ENCODE data around the gene SLC7A4.

The SLC7A4 gene

DNA sequence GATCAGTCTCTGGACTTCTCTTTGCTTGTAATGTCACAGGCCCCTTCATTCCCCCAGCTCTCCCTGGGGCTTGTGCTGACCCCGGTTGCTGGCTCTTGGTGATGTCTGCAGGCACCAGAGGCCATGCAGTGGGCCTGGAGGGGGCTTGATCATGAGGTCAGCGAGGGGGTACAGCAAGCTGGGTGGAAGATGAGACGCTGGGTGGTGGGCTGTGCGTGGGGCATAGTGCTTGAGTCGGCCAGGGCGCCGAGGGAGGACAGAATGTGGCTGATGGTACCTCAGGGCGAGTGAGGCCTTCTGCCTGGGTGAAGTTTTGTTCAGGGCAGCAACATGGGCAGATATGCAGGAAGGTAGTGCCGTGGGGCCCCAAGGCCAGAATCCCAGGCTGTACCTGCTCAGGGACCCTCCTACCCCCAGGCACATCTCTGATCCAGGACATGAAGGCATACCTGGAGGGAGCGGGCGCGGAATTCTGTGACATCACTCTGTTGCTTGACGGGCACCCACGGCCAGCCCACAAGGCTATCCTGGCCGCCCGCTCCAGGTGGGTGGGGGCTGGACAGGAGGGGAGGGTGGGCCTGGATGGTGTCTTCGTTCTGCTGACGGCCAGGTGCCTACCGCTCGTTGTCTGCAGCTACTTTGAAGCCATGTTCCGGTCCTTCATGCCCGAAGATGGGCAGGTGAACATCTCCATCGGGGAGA lies 36.9 kb downstream of the SLC7A4 start:
- ATAC-seq (ENCODE audit: insufficient read depth, low read depth) (no peak), DNase-seq (no peak)
- Histone ChIP-seq H3K79me2 (ENCODE audit: insufficient read depth, low read length) (peaks cover 15% of the 10 kb centered on the region), H3K9ac (ENCODE audit: low read depth, low read length) (no peak overlapping the region), H4K20me1 (ENCODE audit: insufficient read depth, low read length) (peaks cover 20% of the 10 kb centered on the region), H3K4me2 (ENCODE audit: insufficient read depth, low read length) (no peak overlapping the region), H3K36me3 (ENCODE audit: insufficient read depth, low read length) (peaks cover 92% of the 10 kb centered on the region), H2AFZ (ENCODE audit: low read depth, low read length) (no peak overlapping the region), H3K27me3 (ENCODE audit: insufficient read depth, low read length, poor library complexity) (no peaks in the 10 kb centered on the region), H3K4me1 (ENCODE audit: insufficient read depth, low read length) (peaks cover 12% of the 10 kb centered on the region), H3K27ac (ENCODE audit: low read length) (no peak overlapping the region), H3K9me3 (ENCODE audit: insufficient read depth, low read length, severe bottlenecking) (no peaks in the 10 kb centered on the region), H3K4me3 (ENCODE audit: low read depth in 1 of 2, low read length in 2 of 2) (no peak overlapping the region)
- TF ChIP-seq EZH2 (IDR thresholded peaks at IDR 0.05; ENCODE audit: borderline replicate concordance, low read depth, low read length, severe bottlenecking) (no peak), CTCF (IDR thresholded peaks at IDR 0.05; ENCODE audit: borderline replicate concordance, extremely low read depth, low read length, poor library complexity, severe bottlenecking) (no peak)

DNA sequence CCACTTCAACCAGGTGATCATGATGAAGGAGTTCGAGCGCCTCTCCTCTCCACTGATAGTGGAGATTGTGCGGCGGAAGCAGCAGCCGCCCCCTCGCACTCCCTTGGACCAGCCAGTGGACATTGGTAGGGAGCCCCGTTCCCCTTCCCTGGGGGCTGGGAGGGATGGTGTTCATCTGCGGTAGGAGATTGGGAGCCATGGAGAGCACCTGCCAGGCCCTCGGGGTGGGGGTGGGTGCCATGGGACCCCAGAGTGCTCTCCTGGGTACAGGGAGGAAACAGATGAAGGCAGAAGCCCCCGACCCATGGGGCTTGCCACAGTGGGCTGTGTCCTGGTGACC lies 37.5 kb downstream of the SLC7A4 start:
- H3K36me3 ChIP-seq (ENCODE audit: insufficient read depth, low read length): peaks cover 91% of the 10 kb centered on the region
- H3K9me3 ChIP-seq (ENCODE audit: insufficient read depth, low read length, severe bottlenecking): no peaks in the 10 kb centered on the region
- H3K4me2 ChIP-seq (ENCODE audit: insufficient read depth, low read length): no peak overlapping the region
- H3K79me2 ChIP-seq (ENCODE audit: insufficient read depth, low read length): peaks cover 8% of the 10 kb centered on the region
- H4K20me1 ChIP-seq (ENCODE audit: insufficient read depth, low read length): peaks cover 14% of the 10 kb centered on the region
- TF ChIP-seq CTCF (IDR thresholded peaks at IDR 0.05; ENCODE audit: borderline replicate concordance, extremely low read depth, low read length, poor library complexity, severe bottlenecking) (no peak), EZH2 (IDR thresholded peaks at IDR 0.05; ENCODE audit: borderline replicate concordance, low read depth, low read length, severe bottlenecking) (no peak)
- H3K4me3 ChIP-seq (ENCODE audit: low read depth in 1 of 2, low read length in 2 of 2): no peak overlapping the region
- H3K4me1 ChIP-seq (ENCODE audit: insufficient read depth, low read length): peaks cover 6% of the 10 kb centered on the region
- H3K27me3 ChIP-seq (ENCODE audit: insufficient read depth, low read length, poor library complexity): no peaks in the 10 kb centered on the region
- H3K9ac ChIP-seq (ENCODE audit: low read depth, low read length): no peak overlapping the region
- no peak overlapping the region for H3K27ac ChIP-seq (ENCODE audit: low read length)
- no peak overlapping the region for H2AFZ ChIP-seq (ENCODE audit: low read depth, low read length)
- ATAC-seq (ENCODE audit: insufficient read depth, low read depth): no peak
- DNase-seq: no peak

- Histone ChIP-seq H3K79me2 (ENCODE audit: insufficient read depth, low read length) (peaks cover 3% of the 10 kb centered on the region; the same call in 1 of the 2 replicates), H3K27ac (ENCODE audit: low read length) (no peak overlapping the region), H3K9ac (ENCODE audit: low read depth, low read length) (no peak overlapping the region), H3K36me3 (ENCODE audit: insufficient read depth, low read length) (peaks cover 86% of the 10 kb centered on the region), H3K4me2 (ENCODE audit: insufficient read depth, low read length) (no peak overlapping the region), H3K4me1 (ENCODE audit: insufficient read depth, low read length) (no peaks in the 10 kb centered on the region), H4K20me1 (ENCODE audit: insufficient read depth, low read length) (peaks cover 9% of the 10 kb centered on the region; the same call in 1 of the 2 replicates), H3K4me3 (ENCODE audit: low read depth in 1 of 2, low read length in 2 of 2) (no peak overlapping the region), H3K9me3 (ENCODE audit: insufficient read depth, low read length, severe bottlenecking) (no peaks in the 10 kb centered on the region), H2AFZ (ENCODE audit: low read depth, low read length) (no peak overlapping the region), H3K27me3 (ENCODE audit: insufficient read depth, low read length, poor library complexity) (no peaks in the 10 kb centered on the region)
- DNase-seq (no peak), ATAC-seq (ENCODE audit: insufficient read depth, low read depth) (no peak)
- TF ChIP-seq EZH2 (IDR thresholded peaks at IDR 0.05; ENCODE audit: borderline replicate concordance, low read depth, low read length, severe bottlenecking) (no peak), CTCF (IDR thresholded peaks at IDR 0.05; ENCODE audit: borderline replicate concordance, extremely low read depth, low read length, poor library complexity, severe bottlenecking) (no peak)
These were observed 38.0 kb downstream of the SLC7A4 start for GRCh38 chr22:20994128-20994901.

Measured in DND-41 (cell line).